Measurements from ENCODE around the gene RAP2C. TPM values are rescaled to one million over a fixed set of nuclear protein-coding genes. Genes with fewer than 3 reads are reported as not detected.
A peak's percentile ranks its signal among the peaks of the same experiment; 100 is the strongest.

The RAP2C gene
- 10 to 100 TPM; 47.1 to 47.8 TPM for total RNA-seq

DNA sequence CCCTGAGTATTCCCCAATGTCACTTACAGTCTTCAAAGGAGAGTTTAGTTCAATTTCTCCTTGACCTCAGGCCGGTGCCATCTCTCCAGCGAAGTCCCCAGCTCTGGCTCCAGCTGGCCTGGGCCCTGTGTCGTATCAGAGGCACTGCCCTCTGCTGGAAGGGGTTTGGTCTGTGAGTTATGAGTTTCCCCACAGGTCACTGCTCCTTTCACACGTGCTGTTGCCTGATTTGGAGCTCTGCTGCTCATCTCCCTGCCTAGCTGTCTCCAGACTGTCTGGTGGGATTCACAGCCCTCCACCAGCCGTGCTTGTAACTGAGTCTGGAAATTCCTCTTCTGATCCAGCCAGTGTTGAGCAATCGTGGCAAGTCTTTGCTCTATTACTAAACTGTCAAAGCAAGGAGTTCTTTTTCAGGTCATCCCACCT lies at the start of gene RAP2C:
TSS of gene RAP2C (minus strand) at position 105 of the 426 bp plus-strand sequence. CDS start 2,179 bp downstream, outside the sequence.
- CTCF ChIA-PET, result interaction anchor here (0.6 to 2.8 kb wide), 12 partner anchors 13 to 406 kb away, joined by 3 to 25 read pairs (median 4); no protein-coding TSS in a partner anchor
- no peaks in the 10 kb centered on the region for H3K9me3 Mint-ChIP-seq
- H3K27ac Mint-ChIP-seq, result peak within 1 kb of the TSS; percentile 91
- H3K4me1 Mint-ChIP-seq, result peaks cover 21% of the 10 kb centered on the region
- no peaks in the 10 kb centered on the region for H3K27me3 Mint-ChIP-seq
- peak within 1 kb of the TSS; percentile 83 for H3K4me3 Mint-ChIP-seq
- peak; percentile 68 for DNase-seq
- POLR2A ChIA-PET, result interaction anchor here (1.0 to 2.7 kb wide), 10 partner anchors 19 to 406 kb away, joined by 3 to 9 read pairs (median 5); partner anchors contain the start of gene MBNL3
- H3K36me3 Mint-ChIP-seq (ENCODE audit: low read depth), result peaks cover 11% of the 10 kb centered on the region

DNA sequence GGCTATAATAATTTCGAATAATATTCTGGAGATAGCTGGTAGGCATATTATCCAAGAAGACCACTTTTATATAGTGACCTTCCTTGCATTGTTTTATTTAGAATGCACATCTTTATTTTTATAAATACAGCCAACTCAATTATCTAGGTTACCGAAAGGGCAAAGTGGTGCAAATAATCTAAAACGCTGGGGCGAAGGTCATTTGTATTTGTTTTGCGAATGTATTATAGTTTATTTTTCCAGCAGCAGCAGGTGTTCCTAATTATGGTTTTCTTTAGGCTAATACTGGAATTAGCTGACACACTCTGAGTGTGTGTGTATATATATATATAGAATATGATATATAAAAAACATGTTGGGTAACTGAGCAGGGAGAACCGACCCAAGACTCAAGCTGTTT lies 48.1 kb upstream of the RAP2C start:
- ChIA-PET CTCF (no interaction called here), POLR2A (no interaction called here)
- H3K36me3 Mint-ChIP-seq (ENCODE audit: low read depth), result no peaks in the 10 kb centered on the region
- DNase-seq, result no peak
- no peaks in the 10 kb centered on the region for H3K9me3 Mint-ChIP-seq
- peaks cover 6% of the 10 kb centered on the region for H3K4me1 Mint-ChIP-seq
- H3K27me3 Mint-ChIP-seq, result no peaks in the 10 kb centered on the region
- H3K27ac Mint-ChIP-seq, result no peak overlapping the region
- H3K4me3 Mint-ChIP-seq, result no peak overlapping the region

DNA sequence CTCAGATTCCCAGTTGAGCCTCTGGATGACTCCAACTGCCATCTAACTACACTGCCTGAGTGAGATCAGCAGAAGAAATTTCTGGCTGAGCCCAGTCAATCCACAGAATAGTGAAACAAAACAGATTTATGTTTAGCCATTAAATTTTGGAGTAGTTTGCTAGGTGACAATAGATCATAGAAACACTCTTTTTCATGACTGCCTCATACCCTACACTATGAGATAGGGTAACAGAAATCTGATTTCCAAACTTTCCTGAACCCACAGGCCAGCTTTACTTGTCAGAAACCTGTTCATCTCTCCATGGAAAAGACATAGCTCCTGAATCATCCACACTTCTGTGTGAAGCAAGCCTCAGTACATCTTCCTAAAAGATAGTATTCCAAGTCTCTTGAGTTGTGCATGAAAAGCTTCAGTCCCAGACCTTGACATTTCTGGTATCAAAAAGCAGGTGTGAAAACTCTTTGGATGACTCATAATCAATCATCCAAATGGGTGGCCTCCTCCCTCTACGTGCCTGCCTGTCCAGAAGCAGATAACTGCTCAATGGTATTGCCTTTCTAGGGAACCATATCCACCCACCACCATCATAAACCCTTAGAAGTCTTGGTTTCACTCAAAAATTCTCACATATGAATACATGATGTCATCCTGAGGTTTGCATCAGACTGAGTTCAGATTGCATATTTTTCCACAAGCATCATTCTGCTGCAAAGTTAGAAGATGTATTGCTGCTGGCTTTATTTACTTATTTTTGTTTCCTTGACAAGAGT lies 47.5 kb upstream of the RAP2C start:
- Mint-ChIP-seq H3K27me3 (no peaks in the 10 kb centered on the region), H3K4me3 (no peak overlapping the region), H3K4me1 (peaks cover 6% of the 10 kb centered on the region), H3K36me3 (ENCODE audit: low read depth) (no peaks in the 10 kb centered on the region), H3K27ac (no peak overlapping the region), H3K9me3 (no peaks in the 10 kb centered on the region)
- DNase-seq, result no peak
- CTCF ChIA-PET, result no interaction called here
- POLR2A ChIA-PET, result no interaction called here

DNA sequence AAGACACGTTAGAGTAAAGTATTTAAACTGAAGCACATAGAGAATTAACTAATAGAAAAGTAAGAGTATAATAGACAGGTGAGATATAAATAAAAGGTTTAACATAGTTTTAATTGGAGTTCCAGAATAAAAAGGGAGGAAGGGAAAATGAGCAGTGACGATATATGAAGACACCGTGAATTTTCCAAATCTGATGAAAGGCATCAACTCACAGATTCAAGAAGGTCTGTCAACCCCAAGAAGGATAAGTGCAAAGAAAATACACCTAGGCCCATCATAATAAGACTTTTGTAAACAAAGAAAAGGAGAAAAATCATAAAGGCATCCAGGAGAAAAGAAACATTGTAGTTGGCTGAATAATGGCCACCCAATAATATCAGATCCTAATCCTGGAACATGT lies 43.9 kb upstream of the RAP2C start:
- H3K4me1 Mint-ChIP-seq, result no peaks in the 10 kb centered on the region
- no peak overlapping the region for H3K4me3 Mint-ChIP-seq
- H3K27ac Mint-ChIP-seq, result no peak overlapping the region
- no peaks in the 10 kb centered on the region for H3K9me3 Mint-ChIP-seq
- H3K36me3 Mint-ChIP-seq (ENCODE audit: low read depth), result no peaks in the 10 kb centered on the region
- ChIA-PET CTCF (no interaction called here), POLR2A (no interaction called here)
- no peaks in the 10 kb centered on the region for H3K27me3 Mint-ChIP-seq
- no peak for DNase-seq

DNA sequence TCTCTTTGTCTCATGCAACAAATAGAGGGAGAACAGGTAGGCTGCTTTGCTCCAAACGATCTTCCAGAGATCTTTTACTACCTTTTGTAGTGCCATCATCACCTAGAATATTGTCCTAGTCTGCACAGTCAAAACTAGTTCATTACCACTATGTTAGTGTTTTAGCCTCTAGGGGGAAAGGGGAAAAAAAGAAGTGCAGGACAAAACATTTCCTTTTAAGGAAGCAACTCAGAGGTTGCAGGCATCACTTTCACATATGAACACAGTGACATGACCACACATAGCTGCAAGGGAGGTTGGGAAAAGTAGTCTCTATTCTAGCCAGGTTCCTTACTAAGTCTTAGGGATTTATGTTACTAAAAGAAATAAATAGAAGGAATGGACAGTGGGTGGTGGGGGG lies 39.3 kb upstream of the RAP2C start:
- no peak for DNase-seq
- POLR2A ChIA-PET, result no interaction called here
- Mint-ChIP-seq H3K4me3 (no peak overlapping the region), H3K27me3 (no peaks in the 10 kb centered on the region), H3K27ac (no peak overlapping the region), H3K36me3 (ENCODE audit: low read depth) (no peaks in the 10 kb centered on the region), H3K4me1 (no peaks in the 10 kb centered on the region), H3K9me3 (no peaks in the 10 kb centered on the region)
- CTCF ChIA-PET, result no interaction called here

DNA sequence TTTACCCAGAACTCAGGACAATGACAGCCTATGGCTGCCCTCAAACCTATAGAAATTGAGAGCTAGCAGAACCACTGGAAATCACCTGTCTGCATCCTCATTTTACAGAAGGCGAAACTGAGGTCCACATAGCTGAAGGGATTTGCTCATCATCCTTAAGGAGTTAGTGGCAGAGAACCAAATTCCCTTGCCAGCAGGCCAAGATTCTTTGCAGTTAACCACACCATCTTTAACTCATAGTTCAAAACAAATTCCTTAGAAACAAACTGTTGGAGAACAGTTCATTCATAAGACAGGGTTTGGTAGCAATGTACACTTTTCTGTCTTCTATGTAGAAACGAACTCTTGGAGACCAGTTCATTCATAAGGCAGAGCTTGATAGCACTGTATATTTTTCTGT lies 37.9 kb upstream of the RAP2C start:
- no peaks in the 10 kb centered on the region for H3K9me3 Mint-ChIP-seq
- H3K36me3 Mint-ChIP-seq (ENCODE audit: low read depth), result no peaks in the 10 kb centered on the region
- H3K4me1 Mint-ChIP-seq, result no peaks in the 10 kb centered on the region
- no peaks in the 10 kb centered on the region for H3K27me3 Mint-ChIP-seq
- ChIA-PET POLR2A (no interaction called here), CTCF (no interaction called here)
- H3K4me3 Mint-ChIP-seq, result no peak overlapping the region
- H3K27ac Mint-ChIP-seq, result no peak overlapping the region
- DNase-seq, result no peak

DNA sequence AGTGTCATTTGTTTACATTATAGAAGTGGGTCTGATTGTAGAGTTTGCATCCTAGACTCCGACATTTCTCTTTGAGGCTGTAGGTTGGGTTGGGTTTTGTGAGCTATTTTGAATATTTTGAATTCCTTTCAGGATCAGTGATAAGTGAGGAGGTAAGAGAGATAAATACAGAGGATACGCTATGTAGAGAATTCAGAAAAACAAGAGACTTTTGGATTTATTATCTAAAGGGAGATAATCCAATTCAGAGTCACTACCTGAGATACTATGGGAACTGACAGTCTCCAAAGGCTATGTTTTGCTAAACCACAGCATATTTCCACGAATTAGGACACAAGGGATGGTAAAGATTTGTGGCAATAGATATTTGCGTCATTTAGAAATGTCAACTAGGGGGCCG lies 16.9 kb upstream of the RAP2C start:
- Mint-ChIP-seq H3K27ac (no peak overlapping the region), H3K36me3 (ENCODE audit: low read depth) (no peaks in the 10 kb centered on the region), H3K4me1 (peaks cover 5% of the 10 kb centered on the region), H3K9me3 (no peaks in the 10 kb centered on the region), H3K27me3 (no peaks in the 10 kb centered on the region), H3K4me3 (no peak overlapping the region)
- DNase-seq, result no peak
- POLR2A ChIA-PET, result no interaction called here
- CTCF ChIA-PET, result no interaction called here

DNA sequence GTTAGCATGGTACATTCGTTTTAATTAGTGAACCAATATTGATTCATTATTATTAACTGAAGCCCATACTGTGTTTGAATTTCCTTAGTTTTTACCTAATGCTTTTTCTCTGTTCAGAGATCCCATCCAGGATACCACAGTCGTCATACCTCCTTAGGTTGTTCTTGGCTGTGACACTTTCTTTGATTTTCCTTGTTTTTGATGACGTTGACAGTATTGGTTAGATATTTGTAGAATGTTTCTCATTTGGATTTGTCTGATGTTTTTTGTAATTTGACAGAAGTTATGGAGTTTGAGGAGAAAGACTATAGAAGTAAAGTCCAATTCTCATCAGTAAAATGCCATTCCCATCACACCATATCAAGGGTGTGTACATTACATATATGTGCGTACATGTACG lies 16.2 kb upstream of the RAP2C start:
- Mint-ChIP-seq H3K27me3 (no peaks in the 10 kb centered on the region), H3K36me3 (ENCODE audit: low read depth) (no peaks in the 10 kb centered on the region), H3K9me3 (no peaks in the 10 kb centered on the region), H3K4me1 (peaks cover 7% of the 10 kb centered on the region), H3K4me3 (no peak overlapping the region), H3K27ac (no peak overlapping the region)
- no peak for DNase-seq
- ChIA-PET CTCF (no interaction called here), POLR2A (no interaction called here)

DNA sequence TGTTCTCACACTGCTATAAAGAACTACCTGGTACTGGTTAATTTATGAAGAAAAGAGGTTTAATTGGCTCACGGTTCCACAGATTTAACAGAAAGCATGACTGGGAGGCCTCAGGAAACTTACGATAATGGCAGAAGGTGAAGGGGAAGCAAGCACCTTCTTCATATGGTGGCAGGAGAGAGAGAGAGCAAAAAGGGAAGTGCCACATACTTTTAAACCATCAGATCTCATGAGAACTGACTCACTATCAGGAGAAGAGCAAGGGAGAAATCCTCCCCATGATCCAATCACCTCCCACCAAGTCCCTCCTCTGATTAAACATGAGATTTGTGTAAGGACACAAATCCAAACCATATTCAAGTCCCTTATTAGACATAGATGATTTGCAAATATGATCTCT lies 12.3 kb upstream of the RAP2C start:
- Mint-ChIP-seq H3K4me3 (no peak overlapping the region), H3K27ac (no peak overlapping the region), H3K36me3 (ENCODE audit: low read depth) (no peaks in the 10 kb centered on the region), H3K9me3 (no peaks in the 10 kb centered on the region), H3K4me1 (peaks cover 11% of the 10 kb centered on the region), H3K27me3 (no peaks in the 10 kb centered on the region)
- no peak for DNase-seq
- POLR2A ChIA-PET, result no interaction called here
- CTCF ChIA-PET, result interaction anchor here (1.0 kb wide), 1 partner anchor 12 kb away, joined by 4 read pairs; no protein-coding TSS in a partner anchor

DNA sequence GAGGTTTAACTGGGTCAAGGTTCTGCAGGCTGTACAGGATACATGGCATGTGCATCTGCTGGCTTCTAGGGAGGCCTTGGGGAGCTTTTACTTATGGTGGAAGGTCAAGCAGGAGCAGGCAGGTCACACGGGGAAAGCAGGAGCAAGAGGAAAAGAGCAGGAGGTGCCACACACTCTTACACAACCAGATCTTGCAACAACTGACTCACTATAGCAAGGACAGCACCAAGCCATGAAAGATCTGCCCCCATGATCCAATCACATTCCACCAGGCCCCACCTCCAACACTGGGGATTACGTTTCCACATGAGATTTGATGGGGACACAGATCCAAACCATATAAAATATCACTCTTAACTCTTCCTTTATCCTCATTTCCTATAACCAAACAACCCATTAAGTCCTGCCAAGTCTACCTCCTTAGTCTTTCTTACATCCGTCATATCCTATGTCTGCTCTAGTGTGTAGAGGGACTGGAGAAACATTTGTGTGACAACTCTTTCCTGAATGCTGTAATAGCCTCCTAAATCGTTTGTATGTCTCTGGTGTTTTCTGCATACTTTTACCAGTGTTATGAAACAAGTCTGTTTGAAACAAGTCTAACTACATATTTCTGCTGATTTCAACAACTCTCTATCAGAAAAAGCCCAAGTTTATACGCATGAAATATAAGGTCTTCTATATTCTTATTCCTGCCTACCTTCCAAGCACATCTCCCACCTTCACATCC lies 8.3 kb upstream of the RAP2C start:
- no peak for DNase-seq
- POLR2A ChIA-PET, result no interaction called here
- Mint-ChIP-seq H3K36me3 (ENCODE audit: low read depth) (no peaks in the 10 kb centered on the region), H3K27me3 (no peaks in the 10 kb centered on the region), H3K4me1 (peaks cover 11% of the 10 kb centered on the region), H3K9me3 (no peaks in the 10 kb centered on the region), H3K4me3 (no peak overlapping the region), H3K27ac (no peak overlapping the region)
- CTCF ChIA-PET, result interaction anchor here (1.0 to 1.5 kb wide), 3 partner anchors 385 to 393 kb away, joined by 3 to 4 read pairs (median 3); no protein-coding TSS in a partner anchor

DNA sequence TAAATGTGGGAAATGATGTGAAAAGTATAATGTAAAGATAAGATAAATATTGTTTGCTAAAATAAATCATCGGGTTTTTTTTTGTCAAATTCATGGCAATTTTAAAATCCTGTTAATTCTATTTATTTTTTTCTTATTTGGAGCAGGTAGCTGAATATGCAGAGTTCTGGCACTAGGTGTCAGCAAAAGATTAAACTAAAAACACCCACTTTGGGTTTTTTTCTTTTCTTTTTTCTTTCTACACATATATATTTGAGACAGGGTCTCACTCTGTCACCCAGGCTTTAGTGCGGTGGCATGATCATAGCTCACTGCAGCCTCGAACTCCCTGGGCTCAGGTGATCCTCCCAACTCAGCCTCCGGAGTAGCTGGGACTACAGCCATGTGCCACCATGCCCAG lies 6.9 kb upstream of the RAP2C start:
- Mint-ChIP-seq H3K4me3 (no peak overlapping the region), H3K9me3 (no peaks in the 10 kb centered on the region), H3K36me3 (ENCODE audit: low read depth) (no peaks in the 10 kb centered on the region), H3K4me1 (peaks cover 7% of the 10 kb centered on the region), H3K27ac (no peak overlapping the region), H3K27me3 (no peaks in the 10 kb centered on the region)
- DNase-seq, result no peak
- ChIA-PET CTCF (interaction anchor here (0.6 to 1.5 kb wide), 7 partner anchors 67 to 395 kb away, joined by 3 to 7 read pairs (median 3); partner anchors contain the start of gene MBNL3), POLR2A (no interaction called here)

DNA sequence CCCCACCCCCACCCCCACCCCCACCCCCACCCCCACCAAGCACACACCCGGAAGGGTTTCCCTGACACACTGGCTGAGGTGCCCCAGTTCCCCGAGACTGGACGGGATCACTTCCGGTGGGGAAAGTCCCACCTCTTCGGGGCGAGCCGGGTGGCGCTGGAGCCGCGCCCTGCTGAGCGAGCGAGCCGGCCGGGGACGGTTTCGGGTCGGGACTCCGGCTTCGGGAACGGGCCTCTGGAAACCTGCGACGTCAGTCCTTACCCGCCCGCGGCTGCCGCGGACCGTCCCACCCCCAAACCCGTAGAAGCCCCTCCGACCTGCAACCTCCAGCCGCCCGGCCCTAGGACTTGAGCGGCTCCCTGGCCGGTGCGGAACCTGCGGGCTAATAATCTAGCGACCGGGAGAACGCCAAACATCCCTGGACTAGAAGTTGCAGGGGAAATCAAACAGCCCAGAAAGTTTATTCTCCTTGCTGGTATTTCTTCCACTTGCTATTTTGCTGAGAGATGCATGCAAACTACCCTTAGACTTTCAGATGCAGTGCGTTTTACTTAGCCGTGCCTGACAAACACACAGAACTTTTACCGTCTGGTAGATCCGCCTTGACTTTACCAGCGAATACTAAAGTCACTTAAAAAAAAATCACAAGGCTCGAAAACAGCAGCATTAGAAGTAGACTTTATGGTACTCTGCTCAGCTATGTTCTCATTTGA lies 991 bp downstream of the RAP2C start:
- peak; percentile 85 for DNase-seq
- Mint-ChIP-seq H3K4me1 (peaks cover 29% of the 10 kb centered on the region), H3K27ac (peak overlapping the region; percentile 91), H3K9me3 (no peaks in the 10 kb centered on the region), H3K27me3 (no peaks in the 10 kb centered on the region), H3K36me3 (ENCODE audit: low read depth) (peaks cover 19% of the 10 kb centered on the region), H3K4me3 (peak overlapping the region; percentile 83)
- POLR2A ChIA-PET, result interaction anchor here (0.9 to 2.7 kb wide), 9 partner anchors 9 to 391 kb away, joined by 4 to 9 read pairs (median 6); partner anchors contain the start of gene MBNL3
- CTCF ChIA-PET, result interaction anchor here (0.6 to 2.8 kb wide), 8 partner anchors 126 to 1100 kb away, joined by 3 to 25 read pairs (median 4); no protein-coding TSS in a partner anchor

All from activated CD4-positive, alpha-beta memory T cell treated with anti-CD3 and anti-CD28 coated beads, Interleukin-2, amount 10 ng/mL, durations not matched to agents 7 days and 5 days (primary cell).